GM19043 (cell line): ENCODE data around the gene AIFM1.
A peak's percentile ranks its signal among the peaks of the same experiment; 100 is the strongest.

ENCODE experiments used
- ATAC-seq: cut with Tn5 transposase; IDR thresholded peaks from one replicate; pipeline ENCODE4 v1.9.1; 2021; ENCODE audit warnings: low read depth; ENCODE audit not compliant: unreplicated experiment

The AIFM1 gene

DNA sequence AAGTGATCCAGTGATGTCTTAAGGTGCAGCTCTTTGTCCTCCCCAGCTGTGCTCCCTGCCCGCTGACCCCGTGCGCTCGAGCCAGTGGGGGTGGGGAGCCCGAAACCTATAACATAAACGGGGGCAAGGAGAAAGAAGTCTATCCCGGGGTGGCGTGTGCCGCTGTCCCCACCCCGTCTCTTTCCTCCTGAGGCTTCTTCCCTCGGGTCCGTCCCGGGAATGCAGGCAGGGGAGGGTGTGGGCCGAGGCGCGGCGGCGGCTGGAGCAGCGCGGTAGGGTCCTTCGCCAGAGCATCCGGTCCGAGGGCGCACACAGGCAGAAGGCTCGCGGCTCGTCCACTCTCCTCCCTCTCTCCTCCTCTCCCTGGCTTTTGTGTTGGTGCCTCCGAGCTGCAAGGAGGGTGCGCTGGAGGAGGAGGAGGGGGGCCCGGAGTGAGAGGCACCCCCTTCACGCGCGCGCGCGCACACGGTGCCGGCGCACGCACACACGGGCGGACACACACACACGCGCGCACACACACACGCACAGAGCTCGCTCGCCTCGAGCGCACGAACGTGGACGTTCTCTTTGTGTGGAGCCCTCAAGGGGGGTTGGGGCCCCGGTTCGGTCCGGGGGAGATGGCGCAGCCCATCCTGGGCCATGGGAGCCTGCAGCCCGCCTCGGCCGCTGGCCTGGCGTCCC lies 5.9 kb upstream of the AIFM1 start, which contains the start of gene RAB33A:
RAB33A (plus strand) TSS at position 517 of the 681 bp plus-strand sequence; CDS start at position 618, 101 bp downstream.
- no peak for ATAC-seq

DNA sequence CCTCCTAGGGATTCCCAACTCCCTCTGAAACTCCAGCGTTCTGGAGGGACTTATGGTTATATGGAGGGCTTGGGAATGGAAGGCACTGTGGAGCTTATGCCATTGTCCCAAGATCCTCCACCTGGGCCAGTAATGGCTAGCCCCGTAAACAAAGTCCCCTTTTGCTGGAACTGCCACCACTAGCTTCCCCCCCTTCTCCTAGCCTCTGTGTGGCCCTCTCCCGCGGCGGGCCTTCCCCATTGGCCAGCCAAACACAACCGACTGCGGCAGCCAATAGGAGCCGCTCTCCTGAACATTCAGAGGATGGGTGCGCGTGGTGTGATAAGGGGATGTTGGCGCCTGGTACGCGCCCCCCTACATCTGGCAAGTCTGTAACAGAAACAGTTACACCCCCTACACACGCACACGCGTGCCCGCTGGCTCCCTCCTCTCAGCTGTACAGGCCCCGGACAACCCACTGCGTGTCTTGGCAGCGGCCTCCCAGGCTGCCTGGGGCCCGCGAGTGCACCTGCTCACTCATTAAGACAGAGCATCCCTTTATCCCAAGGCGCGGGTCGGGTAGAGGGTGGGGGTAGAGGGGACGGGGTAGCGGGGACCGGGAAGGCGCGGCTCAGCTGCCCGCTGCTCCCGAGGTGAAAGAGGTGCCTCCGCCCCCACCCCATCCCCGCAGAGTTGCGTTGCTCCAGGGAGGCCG lies 5.3 kb upstream of the AIFM1 start:
- peak; percentile 73 for ATAC-seq

DNA sequence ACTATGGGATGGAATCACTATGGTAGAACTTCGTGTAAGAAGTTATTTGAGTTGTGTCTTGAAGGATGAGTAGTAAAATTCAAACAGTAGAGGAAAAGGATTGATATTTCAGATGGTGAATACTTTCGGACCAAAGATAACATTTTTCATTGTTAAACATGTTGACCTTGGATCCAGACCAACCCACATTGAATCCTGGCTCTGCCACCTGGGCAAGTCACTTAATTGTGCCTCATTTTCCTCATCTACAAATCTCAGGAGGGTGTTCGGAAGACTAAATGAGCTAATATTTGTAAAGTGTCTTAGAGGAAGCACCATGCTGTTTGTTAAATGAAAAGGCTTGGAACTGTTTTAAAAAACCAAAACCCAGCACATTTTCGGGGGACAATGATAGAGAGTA lies 1.4 kb upstream of the AIFM1 start:
- no peak for ATAC-seq

DNA sequence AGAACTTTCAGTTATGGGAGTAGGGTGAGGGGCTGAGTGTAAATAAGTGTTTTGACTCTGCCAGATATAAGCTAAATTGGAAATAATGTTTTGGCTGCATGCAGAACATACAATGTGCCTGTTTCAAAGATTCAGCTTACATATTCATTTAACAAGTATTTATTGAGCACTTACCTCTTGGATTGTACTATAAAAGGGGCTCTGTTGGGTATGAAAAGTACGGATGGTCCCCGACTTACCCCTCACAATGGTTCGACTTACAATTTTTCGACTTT lies 799 bp upstream of the AIFM1 start:
- ATAC-seq: no peak

DNA sequence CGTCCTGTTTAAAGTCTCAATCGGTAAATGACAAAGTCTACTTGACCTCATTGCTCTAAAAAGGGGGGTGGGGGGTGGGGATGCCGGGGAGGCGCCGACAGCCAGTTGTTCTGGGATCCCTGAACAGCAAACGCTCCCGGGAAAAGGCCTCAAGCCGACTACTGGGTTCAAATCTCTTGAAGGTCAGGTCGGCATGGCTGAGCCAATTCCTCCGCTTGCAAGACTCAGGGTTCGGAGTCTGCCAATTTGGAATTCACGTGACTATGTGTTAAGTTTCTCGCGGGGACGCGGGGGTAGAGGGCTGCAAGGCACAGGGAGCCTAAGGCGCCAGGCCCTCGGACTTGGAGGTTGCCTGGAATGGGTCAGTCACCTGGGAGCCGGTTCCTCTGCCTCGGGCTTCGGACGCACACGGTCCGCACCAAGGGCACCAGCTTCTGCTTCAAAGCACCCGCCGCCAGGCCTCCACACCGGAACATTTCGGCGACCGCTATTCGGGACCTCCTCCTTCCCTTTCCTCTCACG lies 399 bp downstream of the AIFM1 start:
- no peak for ATAC-seq

DNA sequence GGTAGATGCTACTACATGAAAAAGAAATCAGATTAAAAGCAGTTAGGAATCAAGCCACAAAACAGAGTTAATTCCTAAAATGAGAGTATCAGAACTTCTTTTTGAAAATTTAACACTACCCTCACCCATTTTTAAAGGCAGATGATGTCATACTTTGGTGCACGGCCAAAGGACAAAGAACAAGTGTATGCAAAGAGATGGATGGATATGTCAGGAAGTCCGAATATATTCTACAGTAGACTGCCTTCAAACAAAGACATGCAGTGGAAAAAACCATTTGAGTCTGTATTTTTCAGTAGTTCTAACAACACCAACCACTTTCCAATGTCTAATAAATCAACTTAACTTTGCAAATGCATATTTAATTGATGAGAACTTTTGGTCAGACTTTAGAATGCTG lies 2.2 kb downstream of the AIFM1 start:
- ATAC-seq: no peak

DNA sequence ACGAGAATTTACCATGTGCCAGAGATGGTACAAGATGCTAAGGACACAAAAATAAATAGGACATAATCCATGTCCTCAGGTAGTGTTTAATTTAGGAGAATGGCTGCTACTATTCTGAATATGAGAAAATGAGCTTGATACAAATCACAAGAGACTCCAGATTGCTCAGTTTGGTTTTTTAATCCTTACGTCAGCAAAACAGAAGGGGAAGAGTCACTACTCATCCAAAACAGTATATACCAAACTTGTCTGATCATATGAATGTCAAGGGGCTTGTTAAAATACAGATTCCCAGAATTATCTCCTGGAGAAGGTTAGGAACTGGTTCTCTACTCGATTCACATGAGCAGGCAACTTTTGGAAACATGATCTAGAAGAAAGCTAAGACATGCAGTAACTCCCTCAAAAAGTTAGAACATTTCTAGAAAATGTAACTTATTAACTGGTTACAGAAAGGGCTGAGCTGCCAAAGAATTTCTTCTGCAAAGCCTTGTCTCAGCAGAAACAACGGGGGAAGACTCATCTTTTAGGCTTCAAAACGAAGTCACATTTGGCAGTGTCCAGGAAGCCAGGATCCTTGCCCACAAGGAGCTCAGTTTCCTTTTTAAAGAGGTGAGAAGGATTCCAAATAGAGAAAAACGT lies 3.4 kb downstream of the AIFM1 start:
- no peak for ATAC-seq

DNA sequence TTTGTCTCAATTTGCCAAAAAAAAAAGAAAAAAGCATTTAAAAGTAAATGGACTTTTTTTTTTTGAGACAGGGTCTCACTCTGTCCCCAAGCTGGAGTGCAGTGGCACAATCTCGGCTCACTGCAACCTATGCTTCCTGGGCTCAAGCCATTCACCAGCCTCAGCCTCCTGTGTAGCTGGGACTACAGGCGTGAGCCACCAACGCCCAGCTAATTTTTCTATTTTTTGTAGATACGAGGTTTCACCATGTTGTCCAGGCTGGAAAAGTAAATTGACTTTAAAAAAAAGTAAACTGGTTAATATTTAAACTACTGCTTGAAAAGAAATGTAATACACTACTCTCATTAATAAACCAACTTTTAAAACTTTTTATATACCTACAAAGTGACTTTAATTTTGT lies 5.9 kb downstream of the AIFM1 start:
- no peak for ATAC-seq

DNA sequence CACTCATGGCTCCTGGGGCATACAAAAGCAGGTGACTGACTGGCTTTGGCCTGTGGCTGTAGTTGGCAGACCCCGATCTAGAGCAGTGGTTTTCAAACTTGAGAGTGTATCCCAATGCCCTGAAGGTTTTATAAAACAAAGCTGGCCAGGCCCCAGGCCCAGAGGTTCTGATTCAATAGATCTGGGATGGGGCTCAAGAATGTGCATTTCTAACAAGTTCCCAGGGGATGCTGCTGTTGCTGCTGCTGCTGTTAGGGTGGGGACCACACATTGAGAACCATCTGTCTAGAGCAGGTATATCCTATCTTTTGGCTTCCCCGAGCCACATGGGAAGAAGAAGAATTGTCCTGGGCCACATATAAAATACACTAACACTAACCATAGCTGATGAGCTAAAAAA lies 7.3 kb downstream of the AIFM1 start:
- no peak for ATAC-seq

DNA sequence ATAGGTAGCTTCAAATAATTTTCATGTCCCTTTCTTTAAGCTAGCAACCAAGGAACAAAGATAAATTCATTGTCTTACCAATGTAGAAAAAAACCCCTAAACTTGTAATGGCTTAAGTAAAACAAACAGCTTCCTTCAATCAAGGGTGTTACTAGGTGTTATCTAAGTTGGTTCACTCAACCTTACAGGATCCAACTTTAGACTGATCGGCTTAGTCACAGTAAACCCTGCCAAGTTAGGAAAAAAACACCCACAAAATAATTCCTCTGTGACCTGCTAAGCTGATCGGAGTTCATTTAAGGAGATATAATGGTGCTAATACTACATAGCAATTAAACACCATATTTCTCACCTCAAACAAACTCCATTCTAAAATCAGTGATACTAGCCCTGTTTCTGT lies 10.1 kb downstream of the AIFM1 start:
- no peak for ATAC-seq

DNA sequence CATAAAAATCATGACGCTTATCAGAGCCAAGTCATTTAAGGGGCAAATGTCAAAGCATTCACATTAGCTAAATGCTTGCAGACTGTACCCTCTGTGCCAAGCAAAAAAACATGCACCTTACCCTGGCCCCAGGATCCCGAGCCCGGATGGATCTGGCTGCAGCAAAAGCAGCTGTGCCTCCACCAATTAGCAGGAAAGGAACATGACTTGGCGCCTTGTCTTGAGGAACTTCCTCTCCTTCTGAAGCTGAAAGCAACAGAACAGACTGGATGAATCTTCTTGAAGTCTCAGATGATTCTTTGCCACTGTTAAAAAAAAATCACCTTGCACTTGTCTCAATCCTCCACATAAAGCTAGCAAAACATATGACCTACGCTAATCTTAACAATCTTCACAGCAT lies 18.0 kb downstream of the AIFM1 start:
- ATAC-seq: no peak

DNA sequence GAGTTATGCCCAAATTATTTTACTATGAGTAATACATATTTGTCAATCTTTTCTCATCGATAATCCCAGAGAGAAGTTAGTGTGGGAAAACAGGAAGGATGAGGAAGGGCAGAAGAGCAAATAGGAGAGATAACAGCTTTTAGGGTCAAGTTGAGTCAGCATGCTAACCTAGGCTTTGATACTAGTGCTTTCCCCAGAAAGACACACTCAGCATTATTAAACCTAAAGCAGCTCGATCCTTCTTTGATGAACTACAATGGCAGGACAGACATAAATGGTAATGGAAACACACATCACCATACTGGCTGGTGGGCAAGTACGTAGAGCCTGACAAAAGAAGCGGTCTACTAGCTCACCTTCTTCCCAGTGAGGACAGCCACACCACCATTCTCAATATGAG lies 20.5 kb downstream of the AIFM1 start:
- ATAC-seq: no peak

DNA sequence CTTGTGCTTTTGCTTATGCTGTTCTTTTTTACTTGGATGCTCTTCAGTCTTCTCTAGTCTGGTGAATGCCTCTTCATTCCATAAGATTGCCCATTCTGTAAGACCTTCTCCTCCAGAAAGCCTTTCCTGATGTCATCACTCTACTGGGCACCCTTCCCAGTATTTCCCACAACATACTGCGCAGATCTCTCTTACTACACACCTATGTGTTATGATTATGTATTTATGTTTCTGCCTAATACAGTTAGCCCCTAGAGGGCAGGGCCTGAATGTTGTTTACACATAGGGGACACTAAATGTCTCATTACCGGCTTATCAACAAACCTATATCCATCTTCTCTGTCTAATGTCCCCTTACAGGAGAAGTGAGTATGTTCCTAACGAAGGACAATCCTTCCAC lies 21.1 kb downstream of the AIFM1 start:
- no peak for ATAC-seq

DNA sequence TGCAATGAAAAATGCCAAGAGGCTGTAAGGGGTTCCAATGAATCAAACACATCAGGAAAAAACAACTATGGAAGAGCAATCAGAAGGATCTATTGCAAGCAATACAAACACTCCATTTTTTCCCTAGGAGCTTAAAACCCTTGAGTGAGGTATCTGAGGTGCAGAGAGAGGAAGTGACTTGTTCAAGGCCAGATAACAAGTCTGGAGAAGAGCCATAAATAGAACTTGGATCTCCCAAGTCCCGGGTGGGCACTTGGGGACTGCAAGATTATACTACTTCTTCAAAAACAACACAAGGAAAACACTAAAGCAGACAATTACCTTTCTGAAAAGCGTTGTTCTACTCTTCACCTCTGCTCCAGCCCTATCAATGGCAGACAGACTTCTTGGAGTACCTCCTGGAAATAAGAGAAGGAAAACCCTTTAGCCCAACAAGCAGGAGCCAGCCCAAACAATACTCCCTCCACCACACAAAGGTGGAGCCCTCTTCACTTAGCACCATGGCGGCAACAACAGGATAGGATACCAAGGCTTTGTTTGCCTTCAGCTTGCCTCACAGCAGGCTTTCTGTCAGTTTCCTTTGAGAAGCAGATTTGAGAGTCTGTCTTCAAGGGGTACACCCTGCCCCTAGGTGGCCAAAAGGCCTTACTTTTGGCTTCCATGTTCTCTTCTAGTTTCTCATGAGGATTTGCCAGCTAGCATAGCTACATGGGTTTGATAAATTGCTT lies 26.0 kb downstream of the AIFM1 start:
- no peak for ATAC-seq

DNA sequence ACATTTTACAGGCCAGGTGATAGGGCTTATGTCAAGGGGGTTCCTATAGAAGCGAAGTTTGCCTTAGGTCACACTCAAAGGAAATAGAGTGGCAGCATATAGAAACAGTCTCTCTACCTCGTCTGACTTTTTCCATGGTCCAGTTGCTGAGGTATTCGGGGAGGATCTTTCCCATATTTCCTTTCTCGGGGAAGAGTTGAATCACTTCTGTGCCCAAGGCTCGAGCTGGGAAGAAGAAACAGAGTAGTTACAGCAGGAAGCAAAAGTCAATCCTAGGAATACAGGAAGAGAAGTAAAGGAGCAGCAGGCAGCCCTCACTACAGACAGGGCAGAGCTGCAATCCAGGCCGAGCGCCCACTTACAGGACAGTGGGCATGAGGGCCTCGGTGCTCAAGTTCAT lies 28.7 kb downstream of the AIFM1 start:
- ATAC-seq: no peak

DNA sequence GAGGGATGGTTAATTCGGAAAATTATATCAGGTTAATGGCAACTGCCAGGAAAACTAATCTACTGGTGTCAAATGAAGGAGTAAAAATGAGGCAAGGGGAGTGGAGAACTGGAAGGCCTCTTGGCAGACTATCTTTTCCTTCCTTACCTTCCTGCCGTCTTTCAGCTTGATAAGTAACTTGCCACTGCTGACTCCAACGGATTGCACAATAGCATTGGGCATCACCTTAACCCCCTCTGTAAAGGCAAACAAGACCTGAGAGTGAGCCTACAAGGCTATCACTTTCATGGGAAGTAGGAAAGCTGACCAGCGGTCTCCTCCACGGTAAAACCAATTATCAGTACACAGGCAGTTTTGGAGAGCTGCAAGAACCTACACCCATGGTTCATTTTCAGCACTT lies 29.1 kb downstream of the AIFM1 start:
- no peak for ATAC-seq

DNA sequence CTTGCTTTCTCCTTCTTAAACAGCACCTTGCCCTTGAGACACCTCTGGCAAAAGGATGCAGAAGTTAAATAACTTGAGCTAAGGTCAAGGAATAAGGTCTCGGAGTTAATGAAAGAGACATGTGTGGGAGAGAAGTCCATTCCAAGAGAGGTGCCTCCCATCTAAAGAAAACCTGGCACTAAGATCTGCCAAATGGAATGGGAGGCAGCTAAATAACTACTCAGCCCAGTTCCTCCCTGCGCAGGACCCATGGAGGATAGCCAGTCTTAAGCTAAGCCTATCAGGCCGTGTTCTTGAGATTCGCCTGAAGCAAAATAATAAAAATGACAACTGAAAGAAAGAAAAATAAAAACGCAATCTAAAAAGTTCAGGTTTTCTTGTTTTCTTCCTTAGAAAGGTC lies 34.7 kb downstream of the AIFM1 start:
- ATAC-seq: no peak

DNA sequence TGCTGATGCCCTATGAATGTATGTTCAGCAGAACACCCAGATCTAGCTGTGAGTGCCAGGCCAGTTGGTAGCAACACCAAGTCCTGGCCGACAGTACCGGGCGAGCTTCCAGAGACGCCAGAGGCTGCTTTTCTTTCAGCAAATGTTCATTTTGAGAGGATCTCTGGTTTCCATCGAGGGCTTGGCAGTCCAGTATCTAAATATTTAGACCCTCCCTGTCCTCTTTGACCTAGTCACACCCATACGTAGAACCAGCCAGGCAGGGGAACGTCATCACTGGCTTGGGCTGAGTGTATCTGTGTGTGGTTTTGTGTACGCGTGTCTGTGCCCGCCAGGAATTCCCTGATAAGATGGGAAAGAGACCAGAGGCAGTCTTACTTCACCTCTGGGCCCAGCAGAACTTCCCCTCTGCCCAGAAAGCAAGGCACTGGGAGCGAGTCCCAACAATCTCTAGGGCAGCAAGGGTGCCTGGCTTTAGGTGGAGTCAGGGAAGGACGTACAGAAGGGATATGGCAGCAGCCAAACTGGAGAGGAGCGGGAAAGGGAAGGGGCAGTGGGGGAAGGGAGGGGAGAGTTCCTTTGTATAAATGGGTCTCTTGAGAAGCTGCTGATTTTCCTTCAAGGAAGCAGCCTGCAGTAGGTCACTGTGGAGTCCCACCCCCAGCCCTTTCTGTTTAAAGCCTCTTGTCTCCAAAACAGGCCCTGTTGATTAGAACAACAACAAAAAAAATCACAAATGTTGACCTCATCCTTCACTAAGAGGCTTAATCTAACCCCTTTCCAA lies 40.4 kb downstream of the AIFM1 start:
- ATAC-seq: no peak

DNA sequence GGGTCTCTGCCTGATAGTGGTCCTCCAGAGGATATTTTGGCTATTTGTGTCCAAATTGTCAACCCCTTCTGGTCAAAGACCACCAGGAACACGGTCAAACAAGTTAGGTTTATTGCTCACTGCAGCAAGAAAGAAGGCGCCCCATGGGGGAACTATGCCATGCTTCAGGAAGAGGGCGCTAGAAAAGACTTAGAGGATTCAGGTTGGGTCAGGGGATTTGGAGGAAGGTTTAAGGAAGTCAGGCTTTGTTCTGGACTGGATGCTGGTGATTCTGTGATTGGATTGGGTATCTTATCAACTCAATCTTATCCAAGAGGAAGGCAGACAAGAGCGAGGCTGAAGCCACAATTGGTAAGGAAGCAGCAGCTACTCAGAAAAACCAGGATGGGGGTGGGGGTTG lies 41.1 kb downstream of the AIFM1 start:
- no peak for ATAC-seq

DNA sequence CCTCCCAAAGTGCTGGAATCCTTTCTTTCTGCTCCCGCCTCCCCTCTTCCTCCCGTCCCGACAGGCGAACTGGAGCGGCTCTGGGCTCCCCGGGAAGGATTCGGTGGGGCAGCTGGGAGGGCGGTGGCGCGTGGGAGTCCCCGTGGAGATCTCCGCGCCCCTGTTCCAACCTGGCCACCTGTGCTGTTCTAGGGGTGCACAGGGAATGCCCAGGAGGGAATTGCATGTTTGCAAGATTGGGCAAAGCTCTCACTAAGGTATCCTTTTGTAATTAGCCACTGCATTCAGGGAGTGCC lies 44.2 kb downstream of the AIFM1 start:
- ATAC-seq: no peak
